Measurements from ENCODE around the gene MYL2.

DNA sequence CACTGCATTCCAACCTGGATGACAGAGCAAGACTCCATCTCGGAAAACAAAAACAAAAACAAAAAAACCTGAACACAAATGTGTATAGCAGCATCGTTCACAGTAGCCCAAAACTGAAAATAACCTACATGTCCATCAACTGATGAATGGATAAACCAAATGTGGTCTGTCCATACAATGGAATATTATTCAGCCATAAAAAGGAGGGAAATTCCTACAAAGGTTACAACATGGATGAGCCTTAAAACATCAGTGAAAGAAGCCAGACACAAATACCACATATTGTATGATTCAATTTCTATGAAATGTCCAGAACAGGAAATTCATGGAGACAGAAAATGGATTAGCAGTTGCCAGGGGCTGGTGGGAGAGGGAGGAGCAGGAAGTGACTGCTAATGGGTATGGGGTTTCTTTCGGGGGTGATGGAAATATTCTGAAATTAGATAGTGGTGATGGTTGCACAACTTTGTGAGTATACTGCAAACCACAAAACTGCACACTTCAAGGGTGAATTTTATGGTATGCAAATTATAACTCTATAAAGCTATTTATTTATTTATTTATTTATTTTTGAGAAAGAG is 4.0 kb downstream of the MYL2 start:
- TF ChIP-seq, protein P1, sequence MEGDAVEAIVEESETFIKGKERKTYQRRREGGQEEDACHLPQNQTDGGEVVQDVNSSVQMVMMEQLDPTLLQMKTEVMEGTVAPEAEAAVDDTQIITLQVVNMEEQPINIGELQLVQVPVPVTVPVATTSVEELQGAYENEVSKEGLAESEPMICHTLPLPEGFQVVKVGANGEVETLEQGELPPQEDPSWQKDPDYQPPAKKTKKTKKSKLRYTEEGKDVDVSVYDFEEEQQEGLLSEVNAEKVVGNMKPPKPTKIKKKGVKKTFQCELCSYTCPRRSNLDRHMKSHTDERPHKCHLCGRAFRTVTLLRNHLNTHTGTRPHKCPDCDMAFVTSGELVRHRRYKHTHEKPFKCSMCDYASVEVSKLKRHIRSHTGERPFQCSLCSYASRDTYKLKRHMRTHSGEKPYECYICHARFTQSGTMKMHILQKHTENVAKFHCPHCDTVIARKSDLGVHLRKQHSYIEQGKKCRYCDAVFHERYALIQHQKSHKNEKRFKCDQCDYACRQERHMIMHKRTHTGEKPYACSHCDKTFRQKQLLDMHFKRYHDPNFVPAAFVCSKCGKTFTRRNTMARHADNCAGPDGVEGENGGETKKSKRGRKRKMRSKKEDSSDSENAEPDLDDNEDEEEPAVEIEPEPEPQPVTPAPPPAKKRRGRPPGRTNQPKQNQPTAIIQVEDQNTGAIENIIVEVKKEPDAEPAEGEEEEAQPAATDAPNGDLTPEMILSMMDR (IDR thresholded peaks at IDR 0.05): no peak
- no peak for TF ChIP-seq POLR2A (IDR thresholded peaks at IDR 0.05)

Measured in uterus (tissue), 2 donors.